Activated naive CD8-positive, alpha-beta T cell treated with anti-CD3 and anti-CD28 coated beads, Interleukin-2, amount 10 ng/mL, durations not matched to agents 7 days and 5 days (primary cell): ENCODE measurements around the gene LIN28B. TPM values are rescaled to one million over a fixed set of nuclear protein-coding genes. Genes with fewer than 3 reads are reported as not detected.

Source experiments
- ATAC-seq: fragments of 150-1000 bp; cut with Tn5 transposase; one replicate; pipeline ENCODE4 v1.10.0; 2021; ENCODE audit warnings: low read depth, moderate library complexity
- POLR2A ChIA-PET: fragments of 350-600 bp; sonication (Branson Sonifier 250); formaldehyde crosslinking; loops from one replicate; lab custom pipeline; 2021; ENCODE audit warnings: antibody characterized with exemption; lab: Charles Lee
- DNase-seq: peaks from one replicate; pipeline ENCODE4 v3.0.0; 2021
- H3K27ac Mint-ChIP-seq: one replicate; pipeline ENCODE4 v1.8.0; 2022; ENCODE audit warnings: mild to moderate bottlenecking, mixed read lengths
- H3K27me3 Mint-ChIP-seq: one replicate; pipeline ENCODE4 v1.8.0; 2022; ENCODE audit warnings: mild to moderate bottlenecking, moderate library complexity, mixed read lengths
- H3K36me3 Mint-ChIP-seq: one replicate; pipeline ENCODE4 v1.8.0; 2021; ENCODE audit warnings: mild to moderate bottlenecking, mixed read lengths
- H3K4me1 Mint-ChIP-seq: one replicate; pipeline ENCODE4 v1.8.0; 2021; ENCODE audit warnings: mixed read lengths
- H3K4me3 Mint-ChIP-seq: one replicate; pipeline ENCODE4 v1.8.0; 2022; ENCODE audit warnings: mild to moderate bottlenecking, moderate library complexity, mixed read lengths
- H3K9me3 Mint-ChIP-seq: one replicate; pipeline ENCODE4 v1.8.0; 2021; ENCODE audit warnings: mixed read lengths
- total RNA-seq, 2 experiments: library from RNA; stranded (reverse); gene quantifications; one replicate each; pipeline ENCODE4 v1.2.3, GENCODE V29; 2021

Gene LIN28B
- total RNA-seq, 2 experiments from 2014 or later, result not detected

GRCh38 chr6:105105094-105105493, 148.2 kb downstream of the LIN28B start:
- H3K4me1 Mint-ChIP-seq, result no peaks in the 10 kb centered on the region
- POLR2A ChIA-PET, result no interaction called here
- ATAC-seq (no peak), DNase-seq (no peak)
- H3K27me3 Mint-ChIP-seq, result peaks cover 6% of the 10 kb centered on the region
- no peaks in the 10 kb centered on the region for H3K36me3 Mint-ChIP-seq
- H3K9me3 Mint-ChIP-seq, result no peaks in the 10 kb centered on the region
- no peak overlapping the region for H3K27ac Mint-ChIP-seq
- H3K4me3 Mint-ChIP-seq, result no peak overlapping the region

GRCh38 chr6:105106260-105106659, 149.4 kb downstream of the LIN28B start:
- ATAC-seq, result no peak
- Mint-ChIP-seq H3K4me3 (no peak overlapping the region), H3K27ac (no peak overlapping the region), H3K27me3 (peaks cover 8% of the 10 kb centered on the region), H3K4me1 (no peaks in the 10 kb centered on the region), H3K9me3 (no peaks in the 10 kb centered on the region), H3K36me3 (no peaks in the 10 kb centered on the region)
- no peak for DNase-seq
- POLR2A ChIA-PET, result no interaction called here

- POLR2A ChIA-PET, result no interaction called here
- Mint-ChIP-seq H3K36me3 (no peaks in the 10 kb centered on the region), H3K4me1 (no peaks in the 10 kb centered on the region), H3K9me3 (no peaks in the 10 kb centered on the region), H3K27me3 (peaks cover 11% of the 10 kb centered on the region), H3K27ac (no peak overlapping the region), H3K4me3 (no peak overlapping the region)
- no peak for DNase-seq
- ATAC-seq, result no peak
These were observed 150.3 kb downstream of the LIN28B start for GRCh38 chr6:105107207-105107606.

GRCh38 chr6:105108631-105109262, 151.8 kb downstream of the LIN28B start:
- Mint-ChIP-seq H3K27me3 (peaks cover 15% of the 10 kb centered on the region), H3K36me3 (no peaks in the 10 kb centered on the region), H3K27ac (no peak overlapping the region), H3K4me3 (no peak overlapping the region), H3K9me3 (no peaks in the 10 kb centered on the region), H3K4me1 (no peaks in the 10 kb centered on the region)
- no peak for ATAC-seq
- DNase-seq, result no peak
- POLR2A ChIA-PET, result no interaction called here

- POLR2A ChIA-PET, result no interaction called here
- Mint-ChIP-seq H3K9me3 (no peaks in the 10 kb centered on the region), H3K4me3 (no peak overlapping the region), H3K27me3 (peaks cover 23% of the 10 kb centered on the region), H3K36me3 (no peaks in the 10 kb centered on the region), H3K27ac (no peak overlapping the region), H3K4me1 (no peaks in the 10 kb centered on the region)
- ATAC-seq (no peak), DNase-seq (no peak)
These were observed 153.3 kb downstream of the LIN28B start for GRCh38 chr6:105109955-105110895.

GRCh38 chr6:105111105-105111504, 154.2 kb downstream of the LIN28B start:
- no peak for ATAC-seq
- no peaks in the 10 kb centered on the region for H3K9me3 Mint-ChIP-seq

GRCh38 chr6:105111871-105112270, 155.0 kb downstream of the LIN28B start:
- Mint-ChIP-seq H3K27me3 (peaks cover 31% of the 10 kb centered on the region), H3K9me3 (no peaks in the 10 kb centered on the region), H3K36me3 (no peaks in the 10 kb centered on the region), H3K4me3 (no peak overlapping the region), H3K4me1 (peaks cover 2% of the 10 kb centered on the region), H3K27ac (no peak overlapping the region)
- ATAC-seq (no peak), DNase-seq (no peak)
- POLR2A ChIA-PET, result no interaction called here

More at GRCh38 chr6:105111105-105111504, 154.2 kb downstream of the LIN28B start:
- no peaks in the 10 kb centered on the region for H3K36me3 Mint-ChIP-seq
- H3K27ac Mint-ChIP-seq, result no peak overlapping the region
- H3K4me1 Mint-ChIP-seq, result no peaks in the 10 kb centered on the region
- no peak for DNase-seq
- POLR2A ChIA-PET, result no interaction called here
- H3K4me3 Mint-ChIP-seq, result no peak overlapping the region
- H3K27me3 Mint-ChIP-seq, result peaks cover 27% of the 10 kb centered on the region

- no peak for DNase-seq
- Mint-ChIP-seq H3K4me1 (peaks cover 2% of the 10 kb centered on the region), H3K36me3 (no peaks in the 10 kb centered on the region), H3K9me3 (no peaks in the 10 kb centered on the region), H3K27me3 (peaks cover 33% of the 10 kb centered on the region), H3K4me3 (no peak overlapping the region), H3K27ac (no peak overlapping the region)
- POLR2A ChIA-PET, result no interaction called here
- no peak for ATAC-seq
These were observed 155.7 kb downstream of the LIN28B start for GRCh38 chr6:105112577-105112976.

- no peak overlapping the region for H3K27ac Mint-ChIP-seq
- peaks cover 2% of the 10 kb centered on the region for H3K4me1 Mint-ChIP-seq
- no peaks in the 10 kb centered on the region for H3K9me3 Mint-ChIP-seq
These were observed 156.5 kb downstream of the LIN28B start for GRCh38 chr6:105113422-105113821.

GRCh38 chr6:105116150-105116549, 159.2 kb downstream of the LIN28B start:
- Mint-ChIP-seq H3K9me3 (no peaks in the 10 kb centered on the region), H3K27me3 (peaks cover 35% of the 10 kb centered on the region), H3K4me1 (peaks cover 2% of the 10 kb centered on the region), H3K36me3 (no peaks in the 10 kb centered on the region), H3K4me3 (no peak overlapping the region), H3K27ac (no peak overlapping the region)
- POLR2A ChIA-PET, result no interaction called here
- DNase-seq (no peak), ATAC-seq (no peak)

More at GRCh38 chr6:105113422-105113821, 156.5 kb downstream of the LIN28B start:
- H3K36me3 Mint-ChIP-seq, result no peaks in the 10 kb centered on the region
- H3K4me3 Mint-ChIP-seq, result no peak overlapping the region
- no peak for ATAC-seq
- peaks cover 31% of the 10 kb centered on the region for H3K27me3 Mint-ChIP-seq
- POLR2A ChIA-PET, result no interaction called here
- DNase-seq, result no peak

- no peak for ATAC-seq
- POLR2A ChIA-PET, result no interaction called here
- H3K36me3 Mint-ChIP-seq, result no peaks in the 10 kb centered on the region
- H3K9me3 Mint-ChIP-seq, result no peaks in the 10 kb centered on the region
- peaks cover 18% of the 10 kb centered on the region for H3K27me3 Mint-ChIP-seq
- no peak overlapping the region for H3K4me3 Mint-ChIP-seq
- peaks cover 2% of the 10 kb centered on the region for H3K4me1 Mint-ChIP-seq
- no peak for DNase-seq
- no peak overlapping the region for H3K27ac Mint-ChIP-seq
These were observed 163.7 kb downstream of the LIN28B start for GRCh38 chr6:105120570-105120969.

- no peaks in the 10 kb centered on the region for H3K9me3 Mint-ChIP-seq
- H3K27me3 Mint-ChIP-seq, result peaks cover 14% of the 10 kb centered on the region
- DNase-seq (no peak), ATAC-seq (no peak)
- no peak overlapping the region for H3K4me3 Mint-ChIP-seq
- no peak overlapping the region for H3K27ac Mint-ChIP-seq
- H3K36me3 Mint-ChIP-seq, result no peaks in the 10 kb centered on the region
- POLR2A ChIA-PET, result no interaction called here
- H3K4me1 Mint-ChIP-seq, result no peaks in the 10 kb centered on the region
These were observed 165.1 kb downstream of the LIN28B start for GRCh38 chr6:105121981-105122380.

GRCh38 chr6:105122717-105123116, 165.8 kb downstream of the LIN28B start:
- Mint-ChIP-seq H3K4me1 (no peaks in the 10 kb centered on the region), H3K36me3 (no peaks in the 10 kb centered on the region), H3K9me3 (no peaks in the 10 kb centered on the region), H3K27me3 (peaks cover 12% of the 10 kb centered on the region), H3K4me3 (no peak overlapping the region), H3K27ac (no peak overlapping the region)
- DNase-seq (no peak), ATAC-seq (no peak)
- POLR2A ChIA-PET, result no interaction called here
